Loucy (cell line): Measurements from ENCODE around the gene MYL12A.

Experiments used
- CTCF ChIP-seq: fragments of 200-600 bp; sonication (generic); conservative IDR thresholded peaks from 2 replicates; pipeline ENCODE4 v1.5.1; 2014; ENCODE audit warnings: mild to moderate bottlenecking, antibody characterized with exemption, low read length
- EZH2phosphoT487 ChIP-seq: fragments of 200-600 bp; IDR thresholded peaks from 2 replicates; pipeline ENCODE4 v1.6.1; 2018; ENCODE audit warnings: antibody characterized with exemption, mild to moderate bottlenecking, moderate library complexity, borderline replicate concordance

GRCh38 chr18:3247240-3248061 lies at the start of gene MYL12A:
- TF ChIP-seq EZH2phosphoT487 (no peak), CTCF (no peak)
